Sigmoid colon (tissue), 4 donors: ENCODE results near the gene BNIP3.

Experiments
- CTCF ChIP-seq, 4 experiments: fragments of 450-650 bp in 3 of 4; fragments of 200-600 bp in 1 of 4; IDR thresholded peaks; one replicate each; pipeline ENCODE4 v1.5.1; 2016 to 2019; ENCODE audit warnings: antibody characterized with exemption in 4 of 4, mild to moderate bottlenecking in 3 of 4, moderate library complexity in 2 of 4
- EP300 ChIP-seq, 4 donors: sonication (generic); formaldehyde crosslinking; IDR thresholded peaks; one replicate each; pipeline ENCODE4 v1.6.1; 2017; ENCODE audit warnings: antibody characterized with exemption in 4 of 4
- POLR2A ChIP-seq, 2 donors: fragments of 450-650 bp; IDR thresholded peaks; one replicate each; pipeline ENCODE4 v1.6.1; 2016; ENCODE audit warnings: antibody characterized with exemption in 2 of 2, mild to moderate bottlenecking in 2 of 2, moderate library complexity in 2 of 2

- TF ChIP-seq CTCF (IDR thresholded peaks at IDR 0.05) (no peak), POLR2A (IDR thresholded peaks at IDR 0.05) (no peak), EP300 (IDR thresholded peaks at IDR 0.05) (no peak)
Observed at GRCh38 chr10:131978366-131978765, 3.4 kb downstream of the BNIP3 start.
